AG04449 (cell line): ENCODE data around the gene ZEB2.

Experiments
- CTCF ChIA-PET: fragments of 350-600 bp; formaldehyde crosslinking; extraction: SDS; loops from one replicate; lab custom pipeline; 2021; ENCODE audit warnings: antibody characterized with exemption; lab: Yijun Ruan, JAX
- POLR2A ChIA-PET: fragments of 400-600, 350-600 bp; formaldehyde crosslinking; extraction: SDS; loops from one replicate; lab custom pipeline; 2020; ENCODE audit warnings: antibody characterized with exemption, inconsistent platforms; lab: Yijun Ruan, JAX
- DNase-seq: peaks from one replicate; pipeline ENCODE4 v3.0.0-alpha.2; 2010; ENCODE audit warnings: low read depth, low spot score
- H3K4me3 ChIP-seq: 2 replicates; pipeline ENCODE4 v1.5.1; 2011; ENCODE audit warnings: low read depth, mild to moderate bottlenecking, control low read depth, low read length
- TF ChIP-seq, protein P1 (sequence below): IDR thresholded peaks from one replicate; pipeline ENCODE4 v1.5.1; 2011; ENCODE audit warnings: mild to moderate bottlenecking, moderate library complexity, low read length, control low read depth, inconsistent platforms; ENCODE audit not compliant: insufficient read depth; ENCODE audit errors: missing control alignments

Gene ZEB2

DNA sequence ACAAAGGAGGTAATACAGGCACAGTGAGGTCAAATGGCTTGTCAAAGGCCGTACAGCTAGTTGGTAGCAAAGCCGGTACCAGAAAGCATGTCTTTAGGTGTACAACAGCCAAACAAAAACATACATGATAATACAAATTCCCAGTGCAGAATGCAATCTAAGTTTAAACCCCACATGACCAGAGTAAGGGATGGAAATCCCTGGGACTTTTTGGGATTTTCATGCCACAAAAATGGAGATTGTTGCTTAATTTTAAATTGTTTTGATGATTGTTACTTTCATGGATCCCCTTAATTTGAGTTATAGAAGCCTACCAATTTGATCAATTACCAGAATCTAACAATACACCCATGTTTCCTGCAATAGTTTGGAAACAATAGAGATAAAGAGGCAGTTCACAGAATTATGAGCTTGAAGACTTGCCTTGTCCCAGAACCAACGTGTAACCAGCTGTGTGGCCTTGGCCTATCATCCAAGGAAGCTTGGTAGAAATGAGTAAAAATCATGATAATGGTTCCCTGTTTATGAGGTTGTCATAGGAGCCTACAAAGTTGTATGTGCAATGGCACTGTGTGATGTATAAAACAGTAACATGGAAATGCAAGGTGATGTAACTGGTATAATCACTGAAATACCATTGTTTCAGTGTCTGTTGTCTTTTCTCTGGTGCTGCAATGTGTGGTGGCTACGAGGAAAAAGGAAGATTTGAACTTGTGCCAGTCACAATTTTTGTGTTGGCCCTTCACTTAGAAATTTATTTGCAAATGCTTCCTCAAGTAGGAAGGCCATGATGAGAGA is 85.3 kb downstream of the ZEB2 start:
- DNase-seq, result no peak
- POLR2A ChIA-PET, result no interaction called here
- CTCF ChIA-PET, result no interaction called here
- H3K4me3 ChIP-seq, result no peak overlapping the region
- TF ChIP-seq, protein P1, sequence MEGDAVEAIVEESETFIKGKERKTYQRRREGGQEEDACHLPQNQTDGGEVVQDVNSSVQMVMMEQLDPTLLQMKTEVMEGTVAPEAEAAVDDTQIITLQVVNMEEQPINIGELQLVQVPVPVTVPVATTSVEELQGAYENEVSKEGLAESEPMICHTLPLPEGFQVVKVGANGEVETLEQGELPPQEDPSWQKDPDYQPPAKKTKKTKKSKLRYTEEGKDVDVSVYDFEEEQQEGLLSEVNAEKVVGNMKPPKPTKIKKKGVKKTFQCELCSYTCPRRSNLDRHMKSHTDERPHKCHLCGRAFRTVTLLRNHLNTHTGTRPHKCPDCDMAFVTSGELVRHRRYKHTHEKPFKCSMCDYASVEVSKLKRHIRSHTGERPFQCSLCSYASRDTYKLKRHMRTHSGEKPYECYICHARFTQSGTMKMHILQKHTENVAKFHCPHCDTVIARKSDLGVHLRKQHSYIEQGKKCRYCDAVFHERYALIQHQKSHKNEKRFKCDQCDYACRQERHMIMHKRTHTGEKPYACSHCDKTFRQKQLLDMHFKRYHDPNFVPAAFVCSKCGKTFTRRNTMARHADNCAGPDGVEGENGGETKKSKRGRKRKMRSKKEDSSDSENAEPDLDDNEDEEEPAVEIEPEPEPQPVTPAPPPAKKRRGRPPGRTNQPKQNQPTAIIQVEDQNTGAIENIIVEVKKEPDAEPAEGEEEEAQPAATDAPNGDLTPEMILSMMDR, result no peak

DNA sequence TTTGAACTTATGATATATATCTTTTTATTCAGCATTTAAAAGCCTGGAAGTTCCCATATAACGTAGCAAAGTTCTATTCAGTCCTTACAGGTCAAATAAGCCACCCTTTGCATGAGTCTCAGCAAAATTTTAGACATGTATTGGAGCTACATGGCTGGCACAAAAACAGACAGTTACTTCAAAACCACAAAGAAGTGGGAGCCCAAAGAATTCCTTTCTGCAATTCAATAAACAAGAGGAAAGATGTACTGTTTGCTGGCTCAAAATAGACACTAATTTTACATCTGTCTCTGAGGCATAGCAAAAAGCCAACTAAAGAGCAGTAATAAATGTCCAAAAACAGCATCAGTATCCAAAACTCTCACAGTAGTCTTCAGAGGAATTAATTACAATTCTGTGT is 87.0 kb downstream of the ZEB2 start:
- POLR2A ChIA-PET, result no interaction called here
- H3K4me3 ChIP-seq, result no peak overlapping the region
- DNase-seq, result no peak
- CTCF ChIA-PET, result interaction anchor here (1.4 kb wide), 1 partner anchor 12 kb away, joined by 3 read pairs; no protein-coding TSS in a partner anchor
- TF ChIP-seq, protein P1, result no peak

DNA sequence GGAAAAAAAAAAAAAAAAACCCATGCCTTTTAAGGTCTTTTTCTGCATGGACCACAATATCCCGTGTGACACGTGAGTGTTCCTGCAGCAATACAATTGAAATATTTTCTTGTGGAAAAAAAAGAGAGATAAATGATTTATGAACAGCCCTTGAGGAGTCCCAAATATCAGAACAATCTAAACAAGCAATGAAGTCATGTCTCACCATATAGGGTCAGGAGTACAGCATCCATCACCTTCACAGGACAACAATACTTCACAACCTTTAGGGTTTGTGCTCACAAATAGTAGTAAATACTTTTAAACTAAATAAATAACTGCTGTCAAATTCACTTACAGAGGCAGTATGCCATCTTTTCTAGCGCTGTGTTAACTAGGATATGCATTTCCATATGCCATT is 87.9 kb downstream of the ZEB2 start:
- no peak for DNase-seq
- CTCF ChIA-PET, result interaction anchor here (1.4 to 1.9 kb wide), 2 partner anchors 11 to 17 kb away, joined by 3 to 7 read pairs; no protein-coding TSS in a partner anchor
- TF ChIP-seq, protein P1, result no peak
- H3K4me3 ChIP-seq, result no peak overlapping the region
- POLR2A ChIA-PET, result no interaction called here

DNA sequence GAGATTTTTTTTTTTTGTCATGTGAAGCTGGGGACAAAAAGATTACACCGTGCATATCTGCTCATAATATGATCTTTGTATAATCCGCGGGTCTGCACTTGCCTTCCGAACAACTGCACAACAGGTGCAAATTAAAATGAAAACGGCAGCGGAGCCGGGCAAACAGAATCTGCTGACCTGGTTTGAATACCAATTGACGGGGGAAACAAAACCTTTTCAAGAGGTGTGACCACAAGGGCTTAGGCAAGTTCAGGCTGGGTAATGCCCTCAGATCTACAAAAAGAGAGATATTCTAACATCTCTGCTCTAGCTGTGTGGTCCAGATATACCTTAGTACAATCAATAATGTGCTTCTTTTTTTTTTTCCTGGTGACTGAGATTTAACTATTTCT is 88.5 kb downstream of the ZEB2 start:
- H3K4me3 ChIP-seq, result no peak overlapping the region
- no peak for DNase-seq
- TF ChIP-seq, protein P1, result no peak
- ChIA-PET POLR2A (no interaction called here), CTCF (interaction anchor here (1.3 to 1.9 kb wide), 2 partner anchors 8 to 18 kb away, joined by 3 to 7 read pairs; no protein-coding TSS in a partner anchor)

DNA sequence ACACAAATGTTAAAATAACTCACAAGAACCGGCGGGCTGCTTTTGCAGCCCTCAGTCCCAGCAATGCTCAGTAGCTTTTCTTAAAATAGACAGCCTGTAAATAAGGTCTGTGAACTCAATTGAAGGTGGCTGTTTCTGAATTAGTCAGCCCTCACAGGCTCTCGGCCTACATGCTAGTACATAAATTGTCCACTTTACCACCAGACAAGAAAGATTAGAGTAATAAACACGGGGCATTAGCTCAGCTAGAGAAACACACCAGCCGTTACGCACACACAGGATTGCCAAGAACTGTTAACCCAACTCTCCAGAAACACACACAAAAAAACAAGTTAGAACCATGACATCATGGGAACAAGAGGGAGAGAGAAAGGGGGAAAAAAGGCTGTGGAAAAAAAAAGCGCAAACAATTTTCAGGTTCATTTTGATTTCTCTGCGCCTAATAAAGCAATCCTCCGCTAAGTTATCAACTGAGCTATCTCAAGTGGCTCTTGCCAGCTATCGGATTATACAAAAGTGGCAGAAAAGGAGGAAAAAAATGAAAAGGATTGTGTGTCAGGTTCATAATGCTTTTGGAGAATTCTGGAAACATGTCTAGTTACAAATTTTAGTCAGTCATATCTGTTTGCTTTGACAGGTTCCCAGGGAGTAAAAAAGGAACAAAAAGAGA is 89.1 kb downstream of the ZEB2 start:
- no peak for DNase-seq
- ChIA-PET CTCF (interaction anchor here (1.3 to 1.9 kb wide), 2 partner anchors 9 to 19 kb away, joined by 3 to 7 read pairs; no protein-coding TSS in a partner anchor), POLR2A (no interaction called here)
- no peak overlapping the region for H3K4me3 ChIP-seq
- TF ChIP-seq, protein P1, result no peak
